ENCODE measurements around the gene ADGRL1. TPM values are rescaled to one million over a fixed set of nuclear protein-coding genes. Genes with fewer than 3 reads are reported as not detected.
A peak's percentile ranks its signal among the peaks of the same experiment; 100 is the strongest.
"Not testable (repeated sequence)": the region's sequence is repeated elsewhere in the genome, so short reads cannot be mapped to it uniquely, and the experiment has no call there.

Gene ADGRL1
- polyA plus RNA-seq, 2 donors, result 4.7 to 11.1 TPM

- H3K27me3 ChIP-seq (ENCODE audit: control insufficient read depth in 1 of 2, insufficient read depth in 2 of 2, low read length in 2 of 2); H3K27ac ChIP-seq (ENCODE audit: low read depth in 2 of 2, low read length in 1 of 2); H3K9me3 ChIP-seq (ENCODE audit: control insufficient read depth in 2 of 2, insufficient read depth in 1 of 2, low read depth in 1 of 2, low read length in 1 of 2); H3K36me3 ChIP-seq (ENCODE audit: control insufficient read depth in 2 of 2, insufficient read depth in 2 of 2, low read length in 1 of 2); H3K4me1 ChIP-seq (ENCODE audit: control insufficient read depth in 2 of 2, insufficient read depth in 2 of 2, low read length in 1 of 2): not testable (repeated sequence)
- WGBS, 2 donors, result 8 to 9% methylated on average over 32 to 38 of the region's 38 CpGs
- H3K4me3 ChIP-seq (ENCODE audit: low read depth in 1 of 2, low read length in 2 of 2), result peak overlapping the region in 1 of 2 donors; percentile 15
These were observed 41.8 kb upstream of the ADGRL1 start for GRCh38 chr19:14247548-14248471.

- H3K27ac ChIP-seq (ENCODE audit: low read depth in 2 of 2, low read length in 1 of 2); H3K4me3 ChIP-seq (ENCODE audit: low read depth in 1 of 2, low read length in 2 of 2); H3K4me1 ChIP-seq (ENCODE audit: control insufficient read depth in 2 of 2, insufficient read depth in 2 of 2, low read length in 1 of 2); H3K36me3 ChIP-seq (ENCODE audit: control insufficient read depth in 2 of 2, insufficient read depth in 2 of 2, low read length in 1 of 2); H3K27me3 ChIP-seq (ENCODE audit: control insufficient read depth in 1 of 2, insufficient read depth in 2 of 2, low read length in 2 of 2); H3K9me3 ChIP-seq (ENCODE audit: control insufficient read depth in 2 of 2, insufficient read depth in 1 of 2, low read depth in 1 of 2, low read length in 1 of 2): not testable (repeated sequence)
- 60 to 65% methylated on average over 6 of the region's 6 CpGs for WGBS, 2 donors
These were observed 41.2 kb upstream of the ADGRL1 start for GRCh38 chr19:14247205-14247547.

DNA sequence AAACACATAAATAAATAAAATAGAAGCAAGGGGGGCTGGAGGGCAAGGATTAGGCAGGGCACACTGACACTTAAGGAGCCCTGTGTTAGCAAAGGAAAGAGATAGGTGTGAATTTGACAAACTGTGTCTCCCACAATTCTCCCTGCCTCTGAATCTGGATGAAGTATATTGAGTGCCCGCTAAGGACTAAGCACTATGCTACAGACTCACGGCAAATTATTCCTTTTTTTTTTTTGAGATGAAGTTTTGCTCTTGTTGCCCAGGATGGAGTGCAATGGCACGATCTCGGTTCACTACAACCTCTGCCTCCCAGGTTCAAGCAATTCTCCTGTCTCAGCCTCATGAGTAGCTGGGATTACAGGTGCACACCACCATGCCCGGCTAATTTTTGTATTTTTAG is 38.4 kb upstream of the ADGRL1 start:
- H3K4me1 ChIP-seq (ENCODE audit: control insufficient read depth in 2 of 2, insufficient read depth in 2 of 2, low read length in 1 of 2); H3K27me3 ChIP-seq (ENCODE audit: control insufficient read depth in 1 of 2, insufficient read depth in 2 of 2, low read length in 2 of 2); H3K36me3 ChIP-seq (ENCODE audit: control insufficient read depth in 2 of 2, insufficient read depth in 2 of 2, low read length in 1 of 2); H3K4me3 ChIP-seq (ENCODE audit: low read depth in 1 of 2, low read length in 2 of 2); H3K9me3 ChIP-seq (ENCODE audit: control insufficient read depth in 2 of 2, insufficient read depth in 1 of 2, low read depth in 1 of 2, low read length in 1 of 2); H3K27ac ChIP-seq (ENCODE audit: low read depth in 2 of 2, low read length in 1 of 2): not testable (repeated sequence)
- 78 to 79% methylated on average over 5 of the region's 5 CpGs for WGBS, 2 donors

DNA sequence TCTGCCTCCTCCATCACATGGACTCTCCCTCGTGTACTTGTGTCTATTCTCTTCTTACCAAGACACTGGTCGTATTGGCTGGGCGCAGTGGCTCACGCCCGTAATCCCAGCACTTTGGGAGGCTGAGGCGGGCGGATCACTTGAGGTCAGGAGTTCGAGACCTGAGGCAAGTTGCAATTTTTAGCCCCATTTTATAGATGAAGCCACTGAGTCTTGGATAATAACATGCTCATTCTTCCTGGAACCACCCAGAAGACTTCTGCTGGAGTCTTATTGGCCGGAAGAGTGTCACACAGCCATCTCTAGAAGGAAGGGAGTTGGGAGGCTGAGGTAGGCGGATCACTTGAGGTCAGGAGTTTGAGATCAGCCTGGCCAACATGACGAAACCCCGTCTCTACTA is 37.7 kb upstream of the ADGRL1 start:
- H3K4me1 ChIP-seq (ENCODE audit: control insufficient read depth in 2 of 2, insufficient read depth in 2 of 2, low read length in 1 of 2); H3K27ac ChIP-seq (ENCODE audit: low read depth in 2 of 2, low read length in 1 of 2); H3K36me3 ChIP-seq (ENCODE audit: control insufficient read depth in 2 of 2, insufficient read depth in 2 of 2, low read length in 1 of 2); H3K9me3 ChIP-seq (ENCODE audit: control insufficient read depth in 2 of 2, insufficient read depth in 1 of 2, low read depth in 1 of 2, low read length in 1 of 2); H3K27me3 ChIP-seq (ENCODE audit: control insufficient read depth in 1 of 2, insufficient read depth in 2 of 2, low read length in 2 of 2); H3K4me3 ChIP-seq (ENCODE audit: low read depth in 1 of 2, low read length in 2 of 2): not testable (repeated sequence)
- 86 to 89% methylated on average over 12 of the region's 12 CpGs for whole genome bisulfite sequencing, 2 donors

DNA sequence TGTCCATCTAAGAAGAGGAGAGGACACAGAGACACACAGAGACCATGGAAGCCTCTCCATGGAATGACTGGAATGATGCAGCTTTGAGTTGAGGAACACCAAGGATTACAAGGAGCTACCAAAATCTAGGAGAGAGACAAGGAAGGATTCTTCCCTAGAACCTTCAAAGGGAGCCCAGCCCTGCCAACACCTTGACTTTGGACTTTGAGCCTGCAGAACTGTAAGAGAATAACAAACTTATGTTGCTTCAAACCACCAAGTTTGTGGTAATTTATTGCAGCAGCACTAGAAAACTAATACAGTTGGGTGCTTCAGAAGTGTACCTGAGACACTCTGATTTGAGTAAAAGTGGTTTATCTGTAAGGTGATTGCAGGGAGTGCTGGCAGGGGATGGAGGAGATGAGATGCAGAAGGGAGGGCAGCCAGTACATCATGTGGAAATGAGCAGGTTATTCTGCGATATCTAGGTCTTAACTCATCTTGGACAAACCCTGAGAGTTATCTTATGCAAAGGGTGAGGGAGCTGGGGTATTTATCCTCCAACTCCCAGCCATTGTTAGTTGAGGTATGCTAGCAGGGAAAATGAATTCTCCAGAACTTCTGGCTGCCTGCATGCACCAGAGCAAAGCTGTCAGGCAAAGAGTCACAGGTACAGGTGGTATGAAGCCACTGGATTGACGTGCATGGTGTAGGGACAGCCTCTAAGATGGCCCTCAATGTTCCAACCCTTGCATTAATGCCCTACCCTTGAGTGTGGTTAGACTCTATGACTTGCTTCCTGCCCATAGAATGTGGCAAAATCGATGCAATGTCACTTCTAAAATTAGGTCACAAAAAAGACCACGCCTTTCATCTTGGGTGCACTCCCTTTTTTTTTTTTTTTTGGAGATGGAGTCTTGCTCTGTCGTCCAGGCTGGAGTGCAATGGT is 31.3 kb upstream of the ADGRL1 start:
- WGBS, 2 donors, result 77 to 82% methylated on average over 5 of the region's 5 CpGs
- Histone ChIP-seq H3K9me3 (ENCODE audit: control insufficient read depth in 2 of 2, insufficient read depth in 1 of 2, low read depth in 1 of 2, low read length in 1 of 2) (peaks cover 0 to 2% of the 10 kb centered on the region in 2 donors), H3K36me3 (ENCODE audit: control insufficient read depth in 2 of 2, insufficient read depth in 2 of 2, low read length in 1 of 2) (no peaks in the 10 kb centered on the region), H3K27ac (ENCODE audit: low read depth in 2 of 2, low read length in 1 of 2) (no peak overlapping the region), H3K4me3 (ENCODE audit: low read depth in 1 of 2, low read length in 2 of 2) (no peak overlapping the region), H3K4me1 (ENCODE audit: control insufficient read depth in 2 of 2, insufficient read depth in 2 of 2, low read length in 1 of 2) (no peaks in the 10 kb centered on the region), H3K27me3 (ENCODE audit: control insufficient read depth in 1 of 2, insufficient read depth in 2 of 2, low read length in 2 of 2) (no peaks in the 10 kb centered on the region)

GRCh38 chr19:14232945-14233344 is 27.0 kb upstream of the ADGRL1 start:
- not testable (repeated sequence) for H3K36me3 ChIP-seq (ENCODE audit: control insufficient read depth in 2 of 2, insufficient read depth in 2 of 2, low read length in 1 of 2); H3K4me3 ChIP-seq (ENCODE audit: low read depth in 1 of 2, low read length in 2 of 2); H3K27ac ChIP-seq (ENCODE audit: low read depth in 2 of 2, low read length in 1 of 2); H3K9me3 ChIP-seq (ENCODE audit: control insufficient read depth in 2 of 2, insufficient read depth in 1 of 2, low read depth in 1 of 2, low read length in 1 of 2); H3K27me3 ChIP-seq (ENCODE audit: control insufficient read depth in 1 of 2, insufficient read depth in 2 of 2, low read length in 2 of 2); H3K4me1 ChIP-seq (ENCODE audit: control insufficient read depth in 2 of 2, insufficient read depth in 2 of 2, low read length in 1 of 2)
- 92 to 94% methylated on average over 3 to 4 of the region's 4 CpGs for WGBS, 2 donors

GRCh38 chr19:14228446-14229071 is 22.6 kb upstream of the ADGRL1 start:
- not testable (repeated sequence) for H3K4me3 ChIP-seq (ENCODE audit: low read depth in 1 of 2, low read length in 2 of 2); H3K36me3 ChIP-seq (ENCODE audit: control insufficient read depth in 2 of 2, insufficient read depth in 2 of 2, low read length in 1 of 2); H3K27ac ChIP-seq (ENCODE audit: low read depth in 2 of 2, low read length in 1 of 2); H3K4me1 ChIP-seq (ENCODE audit: control insufficient read depth in 2 of 2, insufficient read depth in 2 of 2, low read length in 1 of 2); H3K27me3 ChIP-seq (ENCODE audit: control insufficient read depth in 1 of 2, insufficient read depth in 2 of 2, low read length in 2 of 2); H3K9me3 ChIP-seq (ENCODE audit: control insufficient read depth in 2 of 2, insufficient read depth in 1 of 2, low read depth in 1 of 2, low read length in 1 of 2)
- 30 to 37% methylated on average over 14 of the region's 17 CpGs for WGBS, 2 donors

DNA sequence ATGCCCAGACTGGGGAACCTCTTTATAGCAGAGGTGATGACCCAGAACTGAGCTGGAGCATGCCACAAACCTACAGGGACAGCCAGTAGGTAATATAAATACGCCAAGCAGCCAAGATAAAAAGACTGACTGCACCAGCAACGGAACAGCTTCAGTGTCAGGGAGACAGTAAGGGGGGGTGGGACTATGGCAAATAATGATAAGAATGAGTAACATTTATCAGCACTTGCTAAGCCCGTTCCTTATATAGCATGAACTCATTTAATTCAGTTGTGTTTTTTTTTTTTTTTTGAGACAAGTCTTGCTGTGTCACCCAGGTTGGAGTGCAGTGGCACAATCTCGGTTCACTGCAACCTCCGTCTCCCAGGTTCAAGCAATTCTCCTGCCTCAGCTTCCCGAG is 20.5 kb upstream of the ADGRL1 start:
- not testable (repeated sequence) for H3K36me3 ChIP-seq (ENCODE audit: control insufficient read depth in 2 of 2, insufficient read depth in 2 of 2, low read length in 1 of 2); H3K4me3 ChIP-seq (ENCODE audit: low read depth in 1 of 2, low read length in 2 of 2); H3K9me3 ChIP-seq (ENCODE audit: control insufficient read depth in 2 of 2, insufficient read depth in 1 of 2, low read depth in 1 of 2, low read length in 1 of 2); H3K27me3 ChIP-seq (ENCODE audit: control insufficient read depth in 1 of 2, insufficient read depth in 2 of 2, low read length in 2 of 2); H3K4me1 ChIP-seq (ENCODE audit: control insufficient read depth in 2 of 2, insufficient read depth in 2 of 2, low read length in 1 of 2); H3K27ac ChIP-seq (ENCODE audit: low read depth in 2 of 2, low read length in 1 of 2)
- 63 to 81% methylated on average over 6 of the region's 6 CpGs for WGBS, 2 donors

GRCh38 chr19:14222886-14223285 is 16.9 kb upstream of the ADGRL1 start:
- WGBS, 2 donors, result 87 to 90% methylated on average over 16 of the region's 16 CpGs
- Histone ChIP-seq H3K27ac (ENCODE audit: low read depth in 2 of 2, low read length in 1 of 2) (no peak overlapping the region), H3K36me3 (ENCODE audit: control insufficient read depth in 2 of 2, insufficient read depth in 2 of 2, low read length in 1 of 2) (no peaks in the 10 kb centered on the region), H3K9me3 (ENCODE audit: control insufficient read depth in 2 of 2, insufficient read depth in 1 of 2, low read depth in 1 of 2, low read length in 1 of 2) (no peaks in the 10 kb centered on the region), H3K4me1 (ENCODE audit: control insufficient read depth in 2 of 2, insufficient read depth in 2 of 2, low read length in 1 of 2) (no peaks in the 10 kb centered on the region), H3K4me3 (ENCODE audit: low read depth in 1 of 2, low read length in 2 of 2) (no peak overlapping the region), H3K27me3 (ENCODE audit: control insufficient read depth in 1 of 2, insufficient read depth in 2 of 2, low read length in 2 of 2) (no peaks in the 10 kb centered on the region)
